GM12872 (cell line): ENCODE data around the gene PPIH.
A peak's percentile ranks its signal among the peaks of the same experiment; 100 is the strongest.

ENCODE experiments used
- TF ChIP-seq, protein P1 (sequence below): IDR thresholded peaks from 3 replicates; pipeline ENCODE4 v1.5.1; 2011; ENCODE audit warnings: low read depth, mild to moderate bottlenecking, low read length, moderate library complexity; ENCODE audit not compliant: insufficient read depth

Gene PPIH

GRCh38 chr1:42657981-42658876 lies at the start of gene PPIH:
PPIH (plus strand) TSS chr1:42658423; CDS start chr1:42658447, 24 bp downstream.
- TF ChIP-seq, protein P1, sequence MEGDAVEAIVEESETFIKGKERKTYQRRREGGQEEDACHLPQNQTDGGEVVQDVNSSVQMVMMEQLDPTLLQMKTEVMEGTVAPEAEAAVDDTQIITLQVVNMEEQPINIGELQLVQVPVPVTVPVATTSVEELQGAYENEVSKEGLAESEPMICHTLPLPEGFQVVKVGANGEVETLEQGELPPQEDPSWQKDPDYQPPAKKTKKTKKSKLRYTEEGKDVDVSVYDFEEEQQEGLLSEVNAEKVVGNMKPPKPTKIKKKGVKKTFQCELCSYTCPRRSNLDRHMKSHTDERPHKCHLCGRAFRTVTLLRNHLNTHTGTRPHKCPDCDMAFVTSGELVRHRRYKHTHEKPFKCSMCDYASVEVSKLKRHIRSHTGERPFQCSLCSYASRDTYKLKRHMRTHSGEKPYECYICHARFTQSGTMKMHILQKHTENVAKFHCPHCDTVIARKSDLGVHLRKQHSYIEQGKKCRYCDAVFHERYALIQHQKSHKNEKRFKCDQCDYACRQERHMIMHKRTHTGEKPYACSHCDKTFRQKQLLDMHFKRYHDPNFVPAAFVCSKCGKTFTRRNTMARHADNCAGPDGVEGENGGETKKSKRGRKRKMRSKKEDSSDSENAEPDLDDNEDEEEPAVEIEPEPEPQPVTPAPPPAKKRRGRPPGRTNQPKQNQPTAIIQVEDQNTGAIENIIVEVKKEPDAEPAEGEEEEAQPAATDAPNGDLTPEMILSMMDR, result 0 out of 3 replicates have a peak, but pooled peaks have one; percentile 19

- TF ChIP-seq, protein P1, result no peak
Measured at GRCh38 chr1:42613803-42614131, 44.5 kb upstream of the PPIH start.

DNA sequence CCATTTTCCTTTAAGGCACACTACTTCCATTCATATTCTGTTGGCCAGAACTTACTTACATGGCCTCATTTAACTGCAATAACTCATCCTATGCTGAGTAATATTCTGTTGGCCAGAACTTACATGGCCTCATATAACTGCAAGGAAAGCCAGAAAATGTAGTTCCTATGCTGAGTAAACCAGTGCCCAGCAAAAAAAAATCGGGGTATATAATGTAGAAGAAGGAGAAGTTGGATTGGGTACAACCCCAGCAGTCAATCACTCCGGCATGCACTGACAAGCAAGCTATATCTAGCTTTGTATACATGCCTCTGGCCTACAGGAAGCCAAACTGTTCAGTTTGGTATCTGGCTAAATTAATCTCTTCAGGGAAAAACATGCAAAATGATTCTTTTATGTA lies 39.4 kb upstream of the PPIH start:
- TF ChIP-seq, protein P1, result no peak

DNA sequence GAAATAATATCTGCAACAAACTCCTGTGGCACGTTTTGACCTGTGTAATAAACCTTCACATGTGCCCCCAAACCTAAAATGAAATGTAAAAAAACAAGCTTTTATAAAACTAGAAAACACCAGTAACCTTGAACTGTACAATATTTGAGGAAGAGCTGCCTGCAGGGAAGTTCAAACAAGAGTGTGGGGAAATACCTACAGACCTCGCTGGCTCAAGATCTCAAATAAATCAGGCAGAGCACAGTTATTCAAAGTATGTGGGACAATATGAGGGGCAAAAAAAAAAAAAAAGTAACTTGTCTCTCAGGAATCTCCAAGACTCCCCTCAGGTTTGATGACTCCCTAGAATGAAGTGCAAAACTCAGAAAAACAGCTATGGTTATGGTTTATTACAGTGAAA lies 37.9 kb upstream of the PPIH start:
- TF ChIP-seq, protein P1, result no peak

DNA sequence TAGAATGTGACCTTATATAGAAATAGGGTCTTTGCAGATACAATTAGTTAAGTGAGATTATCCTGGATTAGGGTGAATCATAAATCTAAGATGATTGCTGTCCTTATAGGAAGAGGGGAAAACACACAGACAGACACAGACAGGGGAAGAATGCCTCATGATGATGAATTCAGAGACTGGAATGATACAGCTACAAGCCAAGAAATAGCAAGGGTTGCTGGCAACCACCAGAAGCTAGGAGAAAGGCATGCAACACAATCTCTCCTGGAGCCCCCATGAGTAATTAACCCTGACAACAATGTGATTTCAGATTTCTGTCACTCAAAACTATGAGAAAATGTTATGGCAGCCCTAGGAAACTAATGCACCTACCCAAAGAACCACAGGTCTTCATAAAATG lies 19.1 kb upstream of the PPIH start:
- TF ChIP-seq, protein P1, result no peak

DNA sequence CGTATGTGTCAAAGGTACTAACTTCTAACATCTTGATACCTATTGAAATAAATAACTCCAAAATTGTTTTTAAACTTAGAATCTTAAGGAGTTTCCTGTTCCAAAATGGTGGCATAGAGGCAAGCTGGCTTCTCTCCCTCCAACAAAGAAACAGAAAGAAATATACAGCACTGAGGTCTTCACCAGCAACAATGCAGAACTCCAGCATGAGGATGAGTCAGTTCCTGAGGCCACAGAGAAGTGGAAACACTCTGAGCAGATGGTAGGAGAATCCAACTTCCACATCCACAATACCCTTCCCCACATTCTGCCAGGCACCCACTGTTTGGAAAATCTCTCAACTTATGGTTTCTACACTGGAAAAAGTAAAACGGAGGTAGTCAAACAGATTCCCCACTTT lies 12.2 kb upstream of the PPIH start:
- TF ChIP-seq, protein P1, result no peak

DNA sequence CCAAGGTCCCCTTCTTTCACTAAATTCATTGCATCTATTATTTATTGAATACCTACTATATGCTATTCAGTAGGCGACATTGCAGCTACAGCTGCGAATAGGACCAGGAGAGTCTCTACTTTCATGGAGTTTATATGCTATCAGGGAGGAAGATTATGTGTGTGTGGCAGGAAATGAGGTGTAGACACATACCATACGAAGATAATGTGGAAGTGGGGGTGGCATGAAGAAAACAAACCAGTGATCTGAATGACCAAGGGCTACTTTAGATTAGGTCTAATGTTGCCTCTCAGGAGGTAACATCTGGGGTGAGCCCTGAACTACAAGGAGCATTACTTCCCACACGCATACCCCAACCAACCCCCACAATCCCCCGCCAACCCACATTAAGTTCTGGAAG lies 1.0 kb upstream of the PPIH start:
- TF ChIP-seq, protein P1, result no peak
